Activated T-cell treated with anti-CD3 and anti-CD28 coated beads, Interleukin-2, amount 50 U/mL, for 1 hour (primary cell): Measurements from ENCODE around the gene PRKCA.

Experiments
- DNase-seq: peaks from one replicate; pipeline ENCODE4 v3.0.0-alpha.2; 2020

The PRKCA gene

DNA sequence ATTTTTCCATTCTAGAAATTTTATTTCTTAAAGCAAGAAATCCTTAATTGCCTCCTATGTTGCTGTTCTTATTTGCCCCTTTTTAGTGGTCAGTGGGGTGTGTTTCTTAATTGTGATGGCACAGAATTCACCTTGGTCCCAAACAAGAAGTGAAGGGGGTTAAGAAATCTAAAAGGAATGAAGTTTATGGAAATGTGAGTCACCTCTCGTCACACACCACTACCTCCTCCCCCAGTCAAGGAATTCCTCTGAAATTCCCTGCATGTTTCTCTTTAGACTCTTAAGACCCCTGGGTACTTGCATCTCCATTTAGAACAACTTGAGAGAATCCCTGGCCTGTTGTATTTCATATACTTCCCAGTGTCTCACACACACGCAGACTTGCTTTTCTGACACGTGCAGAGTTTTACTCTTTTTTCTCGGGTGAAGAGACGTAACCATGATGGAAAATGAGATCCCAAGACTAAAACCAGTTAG is 247.4 kb downstream of the PRKCA start:
- no peak for DNase-seq

DNA sequence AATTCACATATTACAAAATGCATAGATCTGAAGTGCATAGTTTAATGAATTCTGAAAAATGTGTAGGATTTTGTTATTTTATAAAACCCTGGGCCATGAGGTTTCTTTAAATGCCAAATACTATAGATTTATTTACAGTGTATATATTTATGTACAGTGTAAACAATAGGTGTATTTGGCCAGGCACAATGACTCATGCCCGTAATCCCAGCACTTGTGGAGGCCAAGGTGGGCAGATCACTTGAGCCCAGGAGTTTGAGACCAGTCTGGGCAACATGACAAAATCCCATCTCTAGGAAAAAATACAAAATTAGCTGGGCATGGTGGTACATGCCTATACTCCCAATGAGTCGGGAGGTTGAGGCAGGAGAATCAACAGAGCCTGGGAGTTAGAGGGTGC is 249.4 kb downstream of the PRKCA start:
- no peak for DNase-seq

DNA sequence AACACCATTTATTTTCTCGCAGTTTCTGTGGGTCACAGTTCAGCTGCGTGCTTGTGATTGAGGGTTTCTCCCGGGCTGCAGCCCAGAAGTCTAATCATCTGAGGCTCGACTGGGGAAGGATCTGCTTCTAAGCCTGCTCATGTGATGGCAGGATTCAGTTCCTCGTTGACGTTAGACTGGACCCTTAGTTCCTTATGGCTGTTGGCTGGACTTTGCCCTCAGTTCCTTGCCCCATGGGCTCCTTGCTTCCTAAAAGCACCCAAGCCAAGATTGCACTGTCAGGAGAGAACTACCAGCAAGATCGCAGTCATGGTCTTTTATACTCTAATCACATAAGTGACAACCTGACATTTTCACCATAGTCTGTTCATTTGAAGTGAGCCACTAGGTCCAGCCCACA is 250.0 kb downstream of the PRKCA start:
- no peak for DNase-seq

DNA sequence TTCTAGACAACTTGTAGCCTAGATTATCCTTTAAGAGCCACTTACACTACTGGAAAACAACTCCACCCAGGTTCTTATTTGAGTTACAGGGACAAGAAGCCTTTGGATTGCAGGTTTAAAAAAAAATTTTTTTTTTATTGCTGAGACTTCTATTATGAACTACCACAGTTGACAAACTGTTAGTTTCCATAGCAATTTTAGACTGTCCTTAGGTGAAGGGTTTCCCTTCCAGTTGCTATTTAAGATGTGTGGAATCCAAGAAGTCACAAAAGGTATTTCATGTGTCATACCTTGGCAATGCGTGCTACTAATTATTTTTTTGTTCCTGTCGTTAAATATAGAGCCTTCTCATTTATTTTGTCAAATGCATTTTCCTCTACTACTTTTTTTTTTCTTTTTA is 253.2 kb downstream of the PRKCA start:
- no peak for DNase-seq

DNA sequence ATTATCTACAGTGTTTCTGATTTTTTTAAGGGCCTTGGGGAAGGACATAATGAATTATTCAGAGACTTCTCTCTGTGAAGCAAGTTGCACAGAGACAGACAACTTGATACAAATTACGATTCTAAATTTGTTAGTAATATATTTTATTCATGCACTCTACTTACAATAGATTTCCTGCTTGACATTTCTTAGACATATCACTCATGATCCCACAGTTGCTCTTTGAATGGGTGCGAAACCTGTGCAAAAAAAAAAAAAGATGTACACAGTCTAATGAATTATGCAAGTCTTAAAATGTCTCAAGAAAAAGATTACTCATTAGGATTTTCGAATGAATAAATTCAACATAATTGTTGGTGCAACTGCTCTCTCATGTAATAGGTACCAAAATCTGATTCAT is 254.8 kb downstream of the PRKCA start:
- DNase-seq: no peak

DNA sequence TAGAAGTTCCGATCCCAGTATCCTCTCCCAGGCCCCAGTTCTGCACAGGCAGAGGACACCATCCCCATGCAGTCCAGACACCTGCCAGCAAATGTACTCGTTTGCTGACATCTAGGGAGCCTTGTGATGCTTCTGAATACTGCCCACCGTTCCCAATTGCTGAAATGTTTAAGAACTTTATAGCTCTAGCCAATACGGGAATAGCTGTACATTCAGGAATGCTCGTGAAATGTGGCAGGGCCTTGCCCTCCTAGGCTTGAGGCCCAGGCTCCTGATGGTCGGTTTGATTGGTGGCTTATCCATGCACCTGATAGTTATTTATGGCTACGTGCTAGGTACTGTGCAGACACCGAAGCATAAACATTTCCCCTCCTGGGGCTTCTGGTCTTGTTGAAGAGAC is 255.5 kb downstream of the PRKCA start:
- DNase-seq: no peak

DNA sequence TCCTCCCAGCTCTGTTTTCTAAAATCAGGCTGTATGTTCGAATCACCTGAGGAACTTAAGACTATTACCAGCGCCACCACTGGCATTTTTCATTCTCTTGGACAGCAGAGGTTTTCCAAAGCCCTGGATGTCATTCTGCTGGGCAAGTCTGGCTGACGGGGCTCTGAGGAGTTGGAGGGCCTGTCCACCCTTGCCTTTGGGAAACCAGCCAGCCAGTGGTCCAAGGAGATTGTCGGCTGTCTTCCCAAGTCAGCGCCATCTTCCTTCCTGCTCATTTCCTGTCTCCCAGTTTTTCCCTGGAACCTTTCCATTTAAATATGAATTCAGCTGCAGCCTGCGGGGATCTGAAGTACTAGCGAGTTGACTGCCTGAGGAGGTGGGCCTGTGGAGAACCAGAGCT is 258.3 kb downstream of the PRKCA start:
- DNase-seq: no peak

DNA sequence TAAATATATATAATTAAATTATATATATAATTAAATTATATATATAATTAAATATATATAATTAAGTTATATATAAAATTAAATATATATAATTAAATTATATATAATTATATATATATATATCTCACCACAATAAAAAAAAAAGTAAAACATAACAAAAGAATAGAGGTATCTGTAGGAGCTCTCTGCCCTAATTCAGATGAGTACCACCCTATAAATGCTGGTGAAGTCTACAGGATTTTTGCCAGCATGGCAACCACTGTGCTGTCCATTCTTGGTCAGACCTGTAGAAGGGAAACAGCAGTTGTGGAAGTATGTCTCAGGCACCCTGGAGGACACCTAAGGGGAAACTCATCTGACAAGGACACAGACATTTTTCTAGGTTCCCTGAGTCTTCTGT is 259.7 kb downstream of the PRKCA start:
- DNase-seq: no peak

DNA sequence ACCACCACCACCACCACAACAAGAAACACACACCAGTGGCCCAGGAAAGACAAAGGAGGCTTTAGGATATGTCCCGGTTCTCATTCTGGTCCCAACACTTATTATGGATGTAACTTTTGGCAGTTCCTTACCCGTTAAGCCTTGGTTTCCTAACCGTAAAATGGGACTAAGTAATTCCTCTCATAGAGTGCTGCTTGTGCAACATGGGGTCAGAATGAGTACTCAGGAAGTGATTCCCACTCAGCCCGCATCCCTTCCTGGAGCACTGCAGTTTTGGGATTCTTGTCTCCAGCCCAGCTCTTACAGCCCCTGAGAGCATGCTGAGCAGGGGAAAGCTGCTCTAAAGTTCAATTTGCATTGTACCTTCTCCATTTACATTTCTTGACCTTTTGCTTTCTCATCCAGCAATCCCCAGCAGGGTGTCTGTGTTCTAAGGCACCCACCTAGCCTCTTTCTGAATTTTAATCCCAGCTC is 262.6 kb downstream of the PRKCA start:
- no peak for DNase-seq

DNA sequence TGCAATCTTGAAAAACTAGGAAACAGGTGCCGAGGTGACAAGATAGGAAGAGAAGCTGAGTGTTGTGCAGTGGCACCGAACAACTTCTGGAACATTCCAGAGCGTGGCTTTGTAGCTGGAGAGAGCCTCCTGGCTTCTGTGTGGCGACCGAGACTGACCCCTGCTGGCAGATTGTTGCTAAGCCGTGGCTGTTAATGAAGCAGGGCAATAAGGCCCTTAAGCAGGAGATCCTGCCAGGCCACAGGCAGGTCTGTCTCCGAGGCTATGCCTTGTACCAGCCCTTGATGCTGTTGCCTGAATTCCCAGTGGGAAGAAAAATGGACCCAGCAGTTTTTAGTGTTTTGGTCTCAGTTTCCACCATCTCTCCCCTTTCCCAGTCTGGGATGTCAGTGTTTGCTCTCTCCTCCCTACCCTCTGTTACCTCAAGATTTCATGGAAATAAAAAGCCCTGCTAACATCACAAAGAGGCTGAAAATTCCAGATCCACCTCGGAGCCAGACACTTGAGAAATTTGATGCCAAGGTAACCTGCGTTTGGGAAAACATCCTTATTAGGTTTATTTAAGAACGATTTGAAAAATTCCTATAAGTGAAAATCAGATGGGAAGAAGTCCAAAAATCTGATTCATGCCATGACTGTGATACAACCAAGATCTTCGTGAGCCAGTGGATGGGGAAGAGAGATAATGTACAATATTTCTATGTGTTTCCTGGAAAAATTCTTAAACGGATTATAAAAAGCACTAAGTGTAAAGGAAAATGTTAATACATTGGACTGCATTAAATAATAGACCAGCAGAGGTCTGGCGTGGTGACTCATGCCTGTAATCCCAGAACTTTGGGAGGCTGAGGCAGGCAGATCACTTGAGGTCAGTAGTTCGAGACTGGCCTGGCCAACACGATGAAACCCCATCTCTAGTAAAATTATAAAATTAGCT is 265.1 kb downstream of the PRKCA start:
- DNase-seq: peak; percentile 80

DNA sequence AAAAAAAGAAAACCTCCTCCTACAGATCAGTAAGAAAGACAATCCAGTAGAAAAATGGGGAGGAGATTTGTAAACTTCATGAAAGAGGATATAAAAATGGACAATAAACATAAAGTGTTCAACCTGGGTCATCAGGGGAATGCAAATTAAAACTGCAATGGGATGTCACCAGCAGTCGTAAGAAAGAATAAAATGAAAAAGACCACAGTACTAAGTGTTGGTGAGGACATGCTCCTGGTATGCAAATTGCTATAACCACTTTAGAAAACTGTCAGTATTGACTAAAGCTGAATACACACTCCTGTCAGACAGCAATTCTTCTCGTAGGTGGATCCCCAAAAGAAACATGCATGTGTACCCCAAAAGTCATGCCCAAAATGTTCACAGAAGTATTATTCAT is 267.2 kb downstream of the PRKCA start:
- no peak for DNase-seq

DNA sequence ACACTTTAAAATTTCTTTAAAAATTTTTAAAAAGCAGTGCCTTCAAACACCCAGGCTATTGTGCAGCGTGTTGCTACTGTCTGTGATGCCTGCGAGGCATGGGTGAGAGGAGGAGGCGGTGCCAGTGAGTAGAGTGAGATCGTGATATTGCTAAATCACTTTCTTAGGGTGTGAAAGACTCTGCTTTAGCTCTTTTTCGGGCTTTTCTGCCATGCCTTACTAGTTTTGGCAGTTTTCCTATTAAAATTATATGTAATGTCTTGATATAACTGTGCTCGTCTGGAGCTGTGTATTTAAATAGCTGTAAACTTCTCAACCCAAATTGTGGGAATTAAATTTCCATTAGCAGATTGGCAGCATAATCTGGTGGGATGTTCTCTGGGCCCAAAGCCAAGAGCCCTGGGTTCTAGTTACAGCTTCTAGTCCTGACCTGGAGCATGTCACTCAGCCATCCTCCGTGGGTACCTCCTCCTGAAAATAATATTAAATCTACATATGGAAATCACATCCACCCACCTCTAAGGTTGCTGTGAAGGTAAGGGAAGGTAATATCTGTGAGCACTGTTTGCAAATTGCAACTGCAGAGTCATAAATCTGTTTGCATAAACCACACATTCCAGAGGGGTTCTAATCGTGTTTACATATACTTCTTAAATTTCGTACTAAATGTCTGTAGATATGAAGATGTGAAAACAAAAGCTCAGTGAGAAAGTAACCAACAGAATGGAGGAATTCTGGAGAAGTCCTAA is 268.2 kb downstream of the PRKCA start:
- DNase-seq: no peak

DNA sequence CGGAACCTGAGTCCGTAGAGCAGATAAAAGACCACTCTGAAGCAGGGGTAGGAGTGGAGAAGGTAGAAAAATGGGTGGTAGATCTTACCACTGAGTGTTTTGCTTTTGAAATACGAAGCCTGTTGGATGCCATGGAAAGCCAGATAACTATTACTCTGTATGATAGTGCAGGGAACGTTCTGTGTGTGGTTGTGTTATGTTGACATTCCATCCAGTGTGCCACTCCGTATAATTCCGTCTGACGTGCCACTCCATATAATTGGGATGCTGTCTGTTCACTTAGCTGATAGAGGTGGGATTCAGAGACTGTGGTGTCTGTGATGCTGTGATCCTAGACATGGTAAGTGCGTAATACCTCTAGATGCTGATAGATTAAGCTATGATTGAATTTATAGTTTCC is 269.3 kb downstream of the PRKCA start:
- DNase-seq: no peak

DNA sequence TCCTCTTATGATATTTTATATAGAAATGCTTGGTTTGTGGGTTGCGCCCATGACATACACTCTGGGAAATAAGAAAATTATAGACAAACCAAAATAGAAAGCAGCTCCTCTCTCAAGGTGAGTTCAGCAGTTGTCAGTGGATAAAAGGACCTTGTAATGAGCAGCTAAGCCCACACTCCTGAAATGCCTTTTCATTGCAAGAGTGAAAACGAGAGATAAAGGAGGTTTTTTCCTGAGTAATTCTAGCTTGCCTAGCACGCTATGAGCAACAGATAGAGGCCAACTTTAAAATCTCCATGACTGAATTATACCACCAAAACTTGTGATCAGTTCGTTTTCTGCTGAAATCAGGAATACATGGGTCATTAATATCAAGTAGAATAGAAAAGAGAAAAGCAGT is 270.7 kb downstream of the PRKCA start:
- DNase-seq: no peak

DNA sequence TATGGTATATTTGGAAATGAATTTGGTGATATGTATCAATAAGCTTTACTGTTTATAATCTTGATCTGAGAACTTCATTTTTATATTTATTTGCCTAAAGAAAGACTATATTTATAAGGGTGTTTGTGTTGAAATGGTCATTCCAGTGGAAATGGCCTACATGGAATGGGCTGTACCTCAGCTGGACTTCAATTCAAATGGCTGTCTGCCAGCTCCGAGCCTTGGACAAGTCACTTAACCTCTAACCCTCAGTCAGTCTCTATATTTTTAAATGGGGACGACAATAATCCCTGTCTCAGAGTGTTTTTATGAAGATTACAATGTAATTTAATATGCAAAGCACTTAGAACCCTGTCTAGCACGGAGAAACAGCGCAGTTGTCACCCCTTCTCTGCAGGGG is 271.7 kb downstream of the PRKCA start:
- no peak for DNase-seq

DNA sequence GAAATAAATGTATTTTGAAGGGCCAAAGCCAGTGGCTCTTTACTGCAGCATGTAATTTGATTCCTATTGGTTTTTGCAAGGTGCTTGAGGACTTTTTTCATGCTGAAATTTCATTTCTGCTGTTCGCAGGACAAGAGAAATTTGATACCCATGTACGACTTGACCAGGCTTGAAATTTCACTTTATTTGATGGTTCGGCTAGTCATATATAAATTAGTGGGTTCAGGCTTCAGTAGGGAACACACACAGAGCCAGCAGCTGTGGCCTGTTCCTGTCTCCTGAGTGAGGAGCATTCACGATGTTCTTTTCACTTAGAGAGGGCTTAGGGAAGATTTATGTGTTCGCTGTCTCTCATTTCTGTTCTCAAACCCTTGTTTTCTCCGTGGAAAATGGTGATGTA is 274.1 kb downstream of the PRKCA start:
- no peak for DNase-seq

DNA sequence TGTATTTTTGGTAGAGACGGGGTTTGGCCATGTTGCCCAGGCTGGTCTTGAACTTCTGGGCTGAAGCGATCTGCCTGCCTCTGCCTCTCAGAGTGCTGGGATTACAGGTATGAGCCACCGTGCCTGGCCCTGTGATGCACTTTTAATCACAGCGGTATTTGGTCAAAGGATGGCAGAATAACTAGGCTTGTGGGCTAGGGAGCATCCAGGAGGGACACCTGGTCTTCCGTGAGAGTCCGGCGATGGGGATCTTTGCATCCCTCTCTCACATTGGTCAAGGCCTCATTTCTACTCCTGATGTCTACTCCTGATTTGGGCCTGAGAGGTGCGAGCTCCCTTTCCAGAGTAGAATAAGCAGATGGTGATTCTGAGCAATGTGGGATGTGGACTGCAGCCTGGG is 274.6 kb downstream of the PRKCA start:
- DNase-seq: no peak

DNA sequence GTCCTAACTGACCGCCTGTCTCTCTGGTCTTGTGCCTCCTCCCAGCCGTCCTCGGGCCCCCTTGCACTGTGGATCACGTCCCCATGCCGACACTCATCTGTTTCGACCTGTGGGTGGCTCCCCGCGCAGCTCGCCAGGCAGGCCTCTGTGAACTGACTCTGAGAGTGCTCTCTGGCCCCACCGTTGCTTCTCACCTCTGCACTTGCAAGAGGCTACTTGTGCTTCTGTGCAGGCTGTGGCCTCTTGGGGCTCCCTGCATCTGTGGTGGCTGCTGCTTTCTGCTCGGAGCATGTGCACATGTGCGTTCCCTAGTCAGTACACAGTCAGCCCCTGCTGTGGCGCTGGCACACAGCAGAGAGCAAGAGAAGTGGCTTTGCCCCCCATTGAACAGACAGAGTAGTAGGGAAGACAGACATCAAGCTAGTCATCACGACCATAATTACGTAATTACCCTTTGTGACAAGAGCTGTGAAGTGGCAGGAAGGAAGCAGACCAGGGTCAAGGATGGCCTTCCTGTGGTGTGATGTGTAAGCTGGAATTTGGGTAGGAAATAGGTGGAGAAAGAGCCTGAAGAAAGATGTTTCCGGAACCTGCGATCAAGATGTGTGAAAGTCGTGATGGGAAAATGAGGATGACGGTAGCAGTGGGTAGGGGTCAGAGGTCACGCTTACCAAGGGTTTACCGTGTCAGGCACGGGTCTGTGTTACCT is 276.5 kb downstream of the PRKCA start:
- DNase-seq: no peak

DNA sequence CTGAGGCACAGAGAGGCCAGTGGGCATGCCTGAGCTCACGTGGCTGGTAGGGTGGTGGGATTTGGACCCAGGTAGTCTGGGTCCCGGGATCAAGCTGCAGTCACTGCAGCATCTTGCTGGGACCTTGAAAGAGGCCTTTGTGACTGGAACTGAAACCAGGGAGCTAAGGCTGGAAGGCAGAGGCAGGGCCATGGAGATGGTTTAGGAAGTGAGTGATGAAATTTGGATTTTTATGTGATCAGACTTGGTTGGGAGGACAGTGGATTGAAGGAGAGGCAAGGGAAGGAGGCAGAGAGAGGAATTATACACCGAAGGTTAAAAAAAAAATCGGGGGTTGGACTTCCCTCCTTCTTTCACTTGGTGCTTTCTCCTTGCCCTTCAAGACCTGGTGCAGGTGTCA is 277.1 kb downstream of the PRKCA start:
- DNase-seq: no peak

DNA sequence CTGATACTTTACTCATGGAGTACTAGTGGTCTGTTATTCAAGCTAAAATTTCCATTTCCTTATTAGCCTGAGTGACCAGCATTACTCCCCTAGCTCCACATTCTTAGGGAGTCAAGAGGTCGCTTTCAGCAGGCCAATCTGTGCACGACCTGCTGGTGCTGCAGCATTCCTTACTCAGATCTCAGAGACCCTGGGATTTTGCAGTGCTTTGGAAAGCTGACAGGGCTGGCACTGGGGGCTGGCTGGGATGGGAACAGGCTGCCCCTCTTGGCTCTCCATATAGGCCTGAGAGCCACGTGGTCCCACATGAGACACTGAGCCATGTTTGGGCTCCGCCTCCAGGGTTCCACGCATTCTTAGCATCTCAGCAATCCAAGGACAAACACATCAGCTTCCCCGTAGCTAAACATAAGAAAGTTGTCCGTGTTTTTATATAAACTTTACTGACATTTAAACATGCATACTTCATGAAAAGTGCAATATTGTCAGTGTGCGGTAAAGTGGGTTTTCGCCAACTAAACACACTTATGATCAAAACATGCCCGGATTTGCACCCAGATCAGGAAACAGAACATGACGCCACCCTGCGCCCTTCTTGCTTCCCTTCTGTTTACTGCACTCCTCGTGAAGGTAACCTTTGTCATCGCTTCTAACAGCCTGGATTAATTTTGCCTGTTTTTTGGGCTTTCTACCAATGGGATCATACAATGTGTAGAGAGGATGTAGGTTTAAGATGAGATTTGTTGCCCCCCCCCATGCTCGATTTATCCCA is 278.0 kb downstream of the PRKCA start:
- no peak for DNase-seq

DNA sequence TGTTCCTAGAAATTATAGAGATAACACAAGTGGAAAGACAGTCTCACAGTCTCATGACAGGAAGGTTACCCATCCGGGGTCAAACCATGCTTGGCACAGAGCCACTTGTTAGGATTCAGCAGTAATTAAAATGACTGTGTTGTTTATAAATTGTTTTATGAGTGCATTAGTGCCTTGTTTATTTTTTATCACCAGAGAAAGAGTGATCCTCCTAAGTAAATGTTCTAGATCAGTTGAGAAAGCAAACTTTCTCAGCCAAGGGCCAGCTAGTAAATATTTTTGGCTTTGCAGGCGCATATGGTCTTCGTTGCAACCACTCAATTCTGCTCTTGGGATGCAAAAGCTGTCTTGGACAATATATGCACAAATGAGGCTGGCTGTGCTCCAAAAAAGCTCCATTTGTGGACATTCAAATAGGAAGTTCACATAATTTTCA is 278.6 kb downstream of the PRKCA start:
- no peak for DNase-seq

DNA sequence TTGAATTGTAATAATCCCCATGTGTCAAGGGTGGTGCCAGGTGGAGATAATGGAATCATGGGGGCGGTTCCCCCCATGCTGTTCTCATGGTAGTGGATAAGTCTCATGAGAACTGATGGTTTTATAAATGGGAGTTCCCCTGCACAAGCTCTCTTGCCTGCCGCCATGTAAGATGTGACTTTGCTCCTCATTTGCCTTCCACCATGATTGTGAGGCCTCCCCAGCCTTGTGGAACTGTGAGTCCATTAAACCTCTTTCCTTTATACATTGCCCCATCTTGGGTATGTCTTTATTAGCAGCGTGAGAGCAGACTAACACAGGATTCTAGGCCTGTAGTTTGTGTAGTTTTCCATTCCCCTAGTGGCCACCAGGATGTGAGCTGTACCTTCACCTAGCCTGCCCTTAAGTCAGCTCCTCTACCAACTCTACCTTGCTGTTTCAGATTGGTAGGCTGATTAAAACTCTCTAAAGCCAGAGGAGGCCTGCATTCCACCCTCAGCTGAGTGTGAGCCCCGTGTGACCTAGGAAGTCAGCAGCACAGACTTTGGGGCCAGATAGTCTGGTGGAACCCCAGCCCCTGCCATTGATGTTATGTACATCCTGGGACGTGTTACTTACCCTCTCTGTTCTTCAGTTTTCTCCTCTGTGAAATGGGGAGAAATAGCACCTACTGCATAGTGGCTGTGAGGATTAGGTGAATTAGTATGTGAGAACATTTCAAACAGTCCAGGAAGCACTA is 280.1 kb downstream of the PRKCA start:
- DNase-seq: no peak
